Adrenal gland (tissue), 5 donors: ENCODE measurements around the gene CAMK1D.

Source experiments
- CTCF ChIP-seq, 6 experiments: fragments of 450-650 bp in 4 of 6; fragments of 200-600 bp in 2 of 6; sonication (generic) in 1 of 6; IDR thresholded peaks; 1 replicate in 5 of 6; 2 replicates in 1 of 6; pipeline versions ENCODE4 v1.5.1 to v1.8.0; 2016 to 2021; ENCODE audit warnings: antibody characterized with exemption in 6 of 6, mild to moderate bottlenecking in 2 of 6, moderate library complexity in 1 of 6
- POLR2A ChIP-seq, 2 donors: fragments of 450-650 bp; IDR thresholded peaks; one replicate each; pipeline ENCODE4 v1.6.1; 2017; ENCODE audit warnings: antibody characterized with exemption in 2 of 2, mild to moderate bottlenecking in 2 of 2, moderate library complexity in 1 of 2
- donor health status: DM: no; HTN: no; CAD: no.

- TF ChIP-seq POLR2A (IDR thresholded peaks at IDR 0.05) (no peak), CTCF (IDR thresholded peaks at IDR 0.05) (no peak)
Observed at GRCh38 chr10:12542133-12542670, 192.9 kb downstream of the CAMK1D start.
